GM19438 (cell line): ENCODE measurements around the gene CBFB.
A peak's percentile ranks its signal among the peaks of the same experiment; 100 is the strongest.
"Not testable (repeated sequence)": the region's sequence is repeated elsewhere in the genome, so short reads cannot be mapped to it uniquely, and the experiment has no call there.

Experiments used
- ATAC-seq: cut with Tn5 transposase; IDR thresholded peaks from one replicate; pipeline ENCODE4 v1.9.1; 2021; ENCODE audit warnings: low read depth; ENCODE audit not compliant: unreplicated experiment

The CBFB gene

DNA sequence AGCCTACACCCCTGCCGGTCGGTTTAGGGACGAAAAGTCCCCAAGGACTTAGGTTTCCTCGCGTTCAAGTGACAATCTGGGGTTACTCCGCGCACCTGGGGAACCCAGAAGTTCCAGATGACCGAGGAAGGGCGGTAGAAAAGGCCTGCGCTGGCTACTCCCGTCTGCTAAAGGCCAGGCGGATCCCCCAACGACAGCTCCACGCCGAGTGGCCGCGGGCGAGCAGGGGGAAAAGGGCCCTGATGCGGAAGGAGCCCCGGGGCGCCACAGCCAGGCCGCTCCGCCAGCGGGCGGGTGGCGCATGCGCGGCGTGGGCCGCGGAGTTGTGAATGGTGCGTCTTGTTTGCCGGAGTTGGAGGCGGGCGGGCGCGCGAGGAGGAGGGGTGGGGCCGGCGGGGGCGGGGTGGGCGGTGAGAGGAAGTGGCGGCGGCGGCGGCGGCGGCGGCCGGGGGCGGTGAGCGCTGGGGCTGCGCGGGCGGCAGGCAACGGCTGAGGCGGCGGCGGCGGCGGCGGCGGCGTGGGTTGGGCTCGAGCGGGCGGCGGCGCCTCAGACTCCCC is at the start of gene CBFB:
CBFB (plus strand) TSS at position 454 of the 558 bp plus-strand sequence. CDS start 259 bp downstream, outside the sequence.
- ATAC-seq, result peak; percentile 69

DNA sequence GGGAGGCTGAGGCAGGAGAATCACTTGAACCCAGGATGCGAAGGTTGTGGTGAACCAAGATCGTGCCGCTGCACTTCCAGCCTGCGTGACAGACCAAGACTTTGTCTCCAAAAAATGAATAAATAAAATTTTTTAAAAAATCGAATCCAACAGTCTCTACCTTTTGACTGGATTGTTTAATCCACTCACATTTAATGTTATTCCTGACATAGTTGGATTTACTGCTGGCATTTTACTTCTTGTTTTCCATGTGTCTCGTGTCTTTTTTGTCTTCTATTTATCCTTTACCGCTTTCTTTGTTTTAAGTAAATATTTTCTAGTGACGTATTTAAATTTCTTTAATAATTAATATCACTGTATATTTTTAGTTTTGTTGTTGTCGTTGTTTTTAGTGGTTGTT is 45.9 kb upstream of the CBFB start:
- ATAC-seq, result no peak

DNA sequence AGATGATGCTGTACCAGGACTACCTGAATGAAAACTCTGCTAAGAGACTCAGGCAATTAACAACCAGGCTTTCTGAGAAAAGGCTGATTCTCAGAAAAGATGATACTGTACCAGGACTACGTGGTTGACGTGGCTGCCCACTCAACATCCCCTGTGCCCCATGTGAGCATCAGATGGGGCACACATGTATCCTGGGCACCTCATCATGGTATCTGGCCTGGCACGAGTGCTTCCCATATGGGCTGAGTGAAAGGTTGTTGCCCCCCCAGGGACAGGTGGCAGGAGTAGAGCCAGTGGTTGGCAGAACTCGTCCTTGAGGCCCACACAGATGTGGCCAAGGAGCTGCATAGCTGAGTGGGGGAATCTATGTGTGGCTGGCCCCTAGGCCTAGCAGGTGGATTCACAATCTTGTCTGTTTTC is 44.0 kb upstream of the CBFB start:
- ATAC-seq, result no peak

DNA sequence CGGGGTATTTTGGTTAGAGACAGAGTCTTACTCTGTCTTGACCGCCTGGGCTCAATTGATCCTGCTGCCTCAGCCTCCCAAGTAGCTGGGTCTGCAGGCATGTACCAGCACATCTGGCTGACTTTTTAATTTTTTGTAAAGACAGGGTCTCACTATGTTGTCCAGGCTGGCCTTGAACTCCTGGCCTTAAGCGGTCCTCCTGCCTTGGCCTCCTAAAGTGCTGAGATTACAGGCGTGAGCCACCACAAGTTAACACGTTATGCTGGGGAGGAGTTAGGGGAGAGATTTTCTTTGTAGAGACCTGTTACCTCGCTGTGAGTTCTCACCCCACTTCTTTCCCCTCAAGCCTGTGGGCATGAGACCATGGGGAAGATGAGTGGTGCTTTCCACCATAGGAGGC is 42.4 kb upstream of the CBFB start:
- ATAC-seq, result no peak

DNA sequence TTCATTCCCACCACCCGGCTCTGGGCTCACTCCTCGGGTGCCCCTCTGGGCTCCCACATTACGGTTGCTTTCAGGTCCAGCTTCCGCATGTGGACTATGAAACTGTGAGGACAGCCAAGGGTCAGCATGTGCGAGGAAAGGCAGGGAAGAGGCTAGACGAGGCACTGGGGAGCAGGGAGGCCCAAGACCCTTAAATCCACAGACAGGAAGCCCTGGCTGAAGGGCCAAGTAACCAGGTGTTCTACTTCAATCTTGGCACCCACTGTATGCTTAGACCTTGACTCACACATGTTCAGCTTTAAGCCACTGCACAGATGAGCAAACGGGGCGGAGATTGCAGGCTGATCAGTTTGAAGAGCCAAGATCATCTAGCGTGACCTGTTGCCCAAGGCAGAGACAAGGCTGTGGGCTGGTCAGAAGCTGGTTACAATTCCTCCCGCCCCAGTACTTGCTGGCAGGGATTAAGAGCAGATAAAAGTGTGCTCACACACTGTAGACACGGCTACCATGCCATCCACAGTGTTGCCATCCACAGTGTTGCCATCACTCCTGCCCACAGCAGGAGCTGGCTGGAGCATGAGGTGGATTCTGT is 40.7 kb upstream of the CBFB start, which contains the start of gene CES4A:
CES4A (plus strand) TSS at position 393 of the 592 bp plus-strand sequence; CDS start at position 577, 184 bp downstream.
- no peak for ATAC-seq

DNA sequence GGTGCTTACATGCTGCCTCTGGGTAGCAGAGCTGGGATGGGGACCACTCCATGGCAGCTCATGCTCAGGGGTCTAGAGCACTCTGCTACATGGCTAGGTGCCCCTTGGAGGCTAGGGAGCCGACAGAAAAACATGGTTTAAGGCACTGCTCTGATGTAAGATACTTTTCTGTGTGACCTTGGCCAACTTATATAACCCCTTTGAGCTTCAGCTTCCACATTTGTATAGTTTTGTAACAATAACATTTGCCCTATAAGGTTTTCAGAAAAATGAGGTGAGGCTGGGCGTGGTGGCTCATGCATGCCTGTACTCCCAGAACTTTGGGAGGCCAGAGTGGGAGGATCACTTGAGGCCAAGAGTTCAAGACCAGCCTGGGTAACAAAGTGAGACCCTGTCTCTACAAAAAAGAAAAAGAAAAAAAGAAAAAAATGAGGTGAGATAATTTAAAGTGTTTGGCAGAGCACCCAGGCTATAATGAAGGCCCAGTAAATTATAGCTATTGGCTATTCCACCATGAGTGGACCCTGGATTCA is 37.3 kb upstream of the CBFB start:
- no peak for ATAC-seq

GRCh38 chr16:66993558-66993957 is 35.4 kb upstream of the CBFB start:
- not testable (repeated sequence) for ATAC-seq

GRCh38 chr16:66996324-66996982 is 32.5 kb upstream of the CBFB start:
- ATAC-seq, result no peak

DNA sequence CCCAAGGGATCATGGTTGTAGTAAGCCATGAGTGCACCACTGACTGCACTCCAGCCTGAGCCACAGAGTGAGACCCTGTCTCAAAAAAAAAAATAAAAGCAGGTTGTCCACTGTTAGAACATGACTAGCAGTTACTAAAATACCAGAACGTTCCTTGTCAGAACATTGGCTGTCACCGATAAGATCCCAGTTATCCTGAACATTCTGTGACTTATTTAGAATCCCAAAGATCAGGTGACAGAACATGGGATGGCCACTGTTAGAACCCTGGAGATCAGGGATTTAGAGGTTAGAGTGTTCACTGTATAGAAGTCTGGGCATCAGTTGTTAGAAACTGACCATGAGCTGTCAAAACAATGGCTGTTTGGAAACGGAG is 32.0 kb upstream of the CBFB start:
- ATAC-seq, result no peak

GRCh38 chr16:67000384-67001351 is 28.3 kb upstream of the CBFB start:
- ATAC-seq, result no peak

DNA sequence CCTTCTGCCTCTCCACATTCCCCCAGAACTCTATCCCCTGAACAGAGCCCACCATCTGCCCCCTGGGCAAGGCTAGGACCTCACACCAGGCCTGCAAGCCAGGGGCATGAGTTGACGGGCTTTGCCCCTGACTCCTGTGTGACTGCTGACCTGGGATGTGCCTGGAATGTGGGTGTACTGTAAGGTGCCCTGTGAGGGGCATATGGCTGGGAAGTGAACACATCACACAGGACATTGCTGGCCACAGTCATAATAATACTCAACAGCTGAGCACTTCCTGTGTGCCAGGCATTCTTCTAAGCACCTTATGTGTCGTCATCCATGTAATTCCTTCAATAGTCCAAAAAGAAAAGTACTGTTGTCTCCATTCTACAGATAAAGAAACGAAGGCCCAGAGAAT is 27.2 kb upstream of the CBFB start:
- ATAC-seq, result no peak

GRCh38 chr16:67006930-67007658 is 21.9 kb upstream of the CBFB start:
- no peak for ATAC-seq

DNA sequence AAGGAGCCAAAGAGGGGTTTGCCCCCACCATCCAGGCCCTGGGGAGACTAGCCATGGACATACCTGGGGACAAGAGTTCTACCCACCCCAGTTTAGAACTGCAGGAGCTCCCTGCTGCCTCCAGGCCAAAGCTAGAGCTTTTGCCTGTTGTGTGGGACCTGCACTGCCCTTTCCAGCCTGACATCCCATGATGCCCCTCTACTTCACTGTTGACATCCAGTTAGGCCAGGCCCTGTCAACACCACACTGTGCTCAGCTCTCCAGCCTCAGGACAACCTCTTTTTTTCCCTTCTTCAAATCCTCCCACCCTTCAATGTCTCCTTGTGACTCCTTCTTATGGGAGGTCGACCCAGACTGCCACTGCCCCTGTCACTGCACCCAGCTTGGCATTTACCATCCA is 19.8 kb upstream of the CBFB start:
- no peak for ATAC-seq

DNA sequence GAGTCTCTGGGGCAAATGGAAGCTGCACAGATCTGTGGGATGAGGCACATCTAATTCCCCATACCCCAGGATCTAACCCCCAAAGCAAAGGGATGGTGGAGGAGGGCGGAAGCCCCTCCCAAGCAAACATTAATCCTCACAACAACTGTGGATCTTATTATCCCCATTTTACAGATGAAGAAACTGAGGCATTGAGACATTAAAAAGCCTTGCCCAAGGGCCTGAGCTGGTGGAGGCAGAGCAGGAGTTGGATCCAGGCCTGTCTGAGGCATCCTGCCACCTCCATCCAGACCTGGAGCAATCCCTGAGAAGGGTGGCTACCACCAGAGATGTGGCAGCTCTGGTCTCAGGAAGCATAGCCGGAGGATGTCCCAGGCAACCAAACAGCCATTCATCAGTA is 17.7 kb upstream of the CBFB start:
- ATAC-seq, result no peak

DNA sequence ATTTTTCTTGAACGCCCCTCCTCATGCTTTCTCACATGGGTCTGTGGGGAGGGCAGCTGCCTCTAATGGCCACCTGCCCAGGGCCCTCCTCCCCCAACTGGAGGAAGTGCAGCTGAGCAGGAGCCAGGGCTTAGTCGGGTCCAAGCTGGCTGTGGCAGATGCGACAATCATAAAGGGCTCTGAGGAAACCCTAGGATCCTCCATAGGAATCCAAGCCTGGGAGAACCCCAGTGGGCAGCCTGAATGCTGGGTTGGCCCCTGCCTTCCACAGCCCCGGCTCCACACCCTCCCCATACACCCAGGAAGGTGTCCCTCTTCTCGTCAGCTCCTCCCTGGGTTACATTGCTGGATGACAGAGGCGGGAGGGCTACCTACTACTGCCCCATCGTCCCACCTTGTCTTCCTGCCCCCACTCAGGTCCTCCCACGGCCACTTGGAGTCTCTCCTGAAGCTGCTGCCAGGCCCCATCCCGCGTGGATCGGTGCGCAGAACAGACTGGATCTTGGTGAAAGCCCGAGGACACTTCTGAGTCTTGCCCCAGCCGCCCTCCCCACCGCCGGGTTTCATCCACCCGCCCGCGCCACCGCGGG is 15.6 kb upstream of the CBFB start:
- ATAC-seq, result no peak

DNA sequence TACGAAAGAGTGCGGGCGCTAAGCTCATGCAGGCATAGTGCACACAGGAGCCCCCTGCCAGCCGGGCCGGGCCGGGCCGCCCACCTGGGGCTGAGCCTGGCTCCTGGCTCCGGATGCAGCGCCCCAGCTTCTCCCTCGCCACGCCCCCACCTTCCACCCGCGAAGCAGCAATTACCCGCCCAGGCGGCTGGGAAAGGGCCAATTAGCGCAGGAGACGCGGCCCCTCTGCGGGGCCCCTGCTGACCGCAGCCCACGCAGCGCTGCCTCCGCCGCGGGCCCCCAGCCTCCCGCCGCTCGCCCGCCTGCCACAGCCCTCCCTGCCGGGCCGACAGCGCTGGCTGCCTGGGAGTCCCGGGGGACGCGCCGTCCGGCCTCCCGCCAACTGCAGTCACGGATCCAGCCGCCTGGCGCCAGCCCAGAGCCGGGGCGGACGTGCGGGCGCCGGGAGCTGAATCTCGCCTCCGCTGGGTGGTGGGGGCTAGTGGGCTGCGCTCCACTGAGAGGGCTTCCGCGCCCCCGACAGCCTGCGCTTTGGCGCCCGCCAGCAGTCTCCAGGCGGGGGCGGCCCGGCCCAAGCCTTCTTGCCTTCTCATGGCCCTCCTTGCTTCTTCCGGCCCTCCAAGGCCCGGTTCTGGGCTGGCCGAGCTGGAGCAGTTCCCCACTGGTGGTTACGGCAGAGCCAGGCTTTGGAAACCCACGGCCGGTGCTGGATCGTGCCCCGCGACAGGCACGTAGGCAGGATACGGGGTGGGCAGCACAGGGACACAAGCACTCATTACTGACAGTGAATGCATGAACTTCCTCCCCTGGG is 14.9 kb upstream of the CBFB start:
- no peak for ATAC-seq

DNA sequence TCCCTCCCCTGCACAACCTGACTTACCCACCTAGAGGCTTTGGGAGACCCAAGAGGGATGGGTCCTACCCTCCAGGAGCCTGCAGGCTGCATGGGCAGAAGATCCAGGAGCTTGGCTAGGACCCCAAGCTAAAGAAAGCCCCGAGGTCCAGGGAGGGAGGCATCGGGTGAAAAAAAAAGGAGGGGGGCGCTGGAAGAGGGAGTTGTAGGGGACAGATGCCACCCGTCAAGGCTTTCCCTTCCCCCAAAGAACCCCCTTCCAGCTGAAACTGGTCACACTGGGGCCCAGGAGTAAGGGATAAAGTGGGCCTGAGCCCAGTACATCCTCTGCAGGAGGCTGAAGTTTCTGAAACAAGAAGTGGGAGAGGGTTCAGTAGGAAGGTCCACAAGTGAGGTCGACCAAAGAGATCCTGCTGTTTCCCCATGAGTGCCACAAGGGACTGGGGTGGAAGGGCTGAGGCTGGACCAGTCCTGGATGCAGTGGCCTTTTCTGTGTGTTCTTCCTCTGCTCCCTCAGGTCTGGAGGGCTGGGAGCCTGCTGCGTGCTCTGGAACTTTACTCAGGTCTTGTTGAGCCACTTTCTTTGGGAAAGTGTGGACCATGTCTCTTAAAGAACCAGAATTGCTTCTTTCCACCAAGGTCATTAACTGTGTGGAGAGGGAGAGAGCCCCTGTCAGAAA is 14.2 kb upstream of the CBFB start:
- ATAC-seq, result no peak

DNA sequence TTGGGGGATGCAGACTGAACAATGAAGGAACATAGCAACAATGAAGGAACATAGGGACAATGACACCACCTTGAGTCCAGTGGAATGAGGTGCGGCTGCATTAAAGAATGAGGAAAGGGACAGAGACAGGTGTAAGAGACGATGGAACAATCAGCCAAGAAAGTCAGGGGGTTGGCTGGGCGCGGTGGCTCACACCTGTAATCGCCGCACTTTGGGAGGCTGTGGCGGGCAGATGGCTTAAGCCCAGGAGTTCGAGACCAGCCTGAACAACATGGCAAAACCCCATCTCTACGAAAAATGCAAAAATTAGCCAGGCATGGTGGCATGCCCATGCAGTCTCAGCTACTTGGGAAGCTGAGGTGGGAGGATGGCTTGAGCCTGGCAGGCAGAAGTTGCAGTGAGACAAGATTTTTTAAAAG is 13.6 kb upstream of the CBFB start:
- ATAC-seq, result no peak
